Ascending aorta (tissue), 2 donors: ENCODE results near the gene SH2D6. TPM values are rescaled to one million over a fixed set of nuclear protein-coding genes. Genes with fewer than 3 reads are reported as not detected.
"Not testable (repeated sequence)": the region's sequence is repeated elsewhere in the genome, so short reads cannot be mapped to it uniquely, and the experiment has no call there.

ENCODE experiments used
- DNase-seq, 2 donors: peaks; one replicate each; pipeline ENCODE4 v3.0.0-alpha.2; 2019; ENCODE audit warnings: low spot score in 2 of 2
- H3K27ac ChIP-seq, 2 donors: fragments of 200-600 bp; sonication (generic); one replicate each; pipeline ENCODE4 v1.5.1; 2016 to 2017; ENCODE audit warnings: mild to moderate bottlenecking in 1 of 2
- H3K27me3 ChIP-seq: fragments of 200-600 bp; sonication (generic); one replicate; pipeline ENCODE4 v1.5.1; 2017
- H3K36me3 ChIP-seq, 2 donors: fragments of 200-600 bp; sonication (generic); one replicate each; pipeline ENCODE4 v1.5.1; 2016
- H3K4me1 ChIP-seq, 2 donors: fragments of 200-600 bp; sonication (generic); one replicate each; pipeline ENCODE4 v1.5.1; 2016 to 2017; ENCODE audit warnings: mild to moderate bottlenecking in 1 of 2
- H3K4me3 ChIP-seq, 2 donors: fragments of 200-600 bp; sonication (generic); one replicate each; pipeline ENCODE4 v1.5.1; 2016 to 2017; ENCODE audit warnings: mild to moderate bottlenecking in 1 of 2
- H3K9me3 ChIP-seq, 2 donors: fragments of 200-600 bp; sonication (generic); one replicate each; pipeline ENCODE4 v1.5.1; 2016
- CTCF ChIP-seq, 3 experiments: fragments of 200-600 bp in 2 of 3; fragments of 450-650 bp in 1 of 3; sonication (generic) in 2 of 3; IDR thresholded peaks; one replicate each; pipeline ENCODE4 v1.5.1; 2016 to 2019; ENCODE audit warnings: antibody characterized with exemption in 3 of 3, mild to moderate bottlenecking in 1 of 3, moderate library complexity in 1 of 3
- intact Hi-C: fragments of 100-400 bp; cut with DNase I; formaldehyde crosslinking; loops from one replicate; pipeline ENCODE4 v1.15.1; 2023
- total RNA-seq: library from RNA; depleted of rRNA; stranded (reverse); fragments of >200 nt; gene quantifications from one replicate; pipeline ENCODE4 v1.1.0, GENCODE V29; 2016

The SH2D6 gene
- total RNA-seq, 1 donor from 2014 or later: not detected

- Histone ChIP-seq H3K4me3 (no peak overlapping the region), H3K27ac (no peak overlapping the region), H3K9me3 (no peaks in the 10 kb centered on the region), H3K36me3 (no peaks in the 10 kb centered on the region), H3K27me3 (no peaks in the 10 kb centered on the region), H3K4me1 (peaks cover 0 to 5% of the 10 kb centered on the region in 2 donors)
- no peak for TF ChIP-seq CTCF (IDR thresholded peaks at IDR 0.05)
- intact Hi-C loops: no loop called here
- DNase-seq: no peak
These were observed 53.7 kb downstream of the SH2D6 start for GRCh38 chr2:85472261-85472660.

- no peaks in the 10 kb centered on the region for H3K9me3 ChIP-seq
- H3K36me3 ChIP-seq: no peaks in the 10 kb centered on the region
- peaks cover 0 to 5% of the 10 kb centered on the region in 2 donors for H3K4me1 ChIP-seq
- intact Hi-C loops: no loop called here
- no peak overlapping the region for H3K27ac ChIP-seq
- DNase-seq: no peak
- H3K4me3 ChIP-seq: no peak overlapping the region
- no peaks in the 10 kb centered on the region for H3K27me3 ChIP-seq
- no peak for TF ChIP-seq CTCF (IDR thresholded peaks at IDR 0.05)
These were observed 57.4 kb downstream of the SH2D6 start for GRCh38 chr2:85475799-85476490.

- TF ChIP-seq CTCF (IDR thresholded peaks at IDR 0.05): no peak
- Histone ChIP-seq H3K27me3 (no peaks in the 10 kb centered on the region), H3K36me3 (no peaks in the 10 kb centered on the region), H3K27ac (no peak overlapping the region), H3K4me1 (no peaks in the 10 kb centered on the region), H3K4me3 (no peak overlapping the region), H3K9me3 (no peaks in the 10 kb centered on the region)
- DNase-seq: no peak
- intact Hi-C loops: no loop called here
These were observed 58.1 kb downstream of the SH2D6 start for GRCh38 chr2:85476624-85477023.

GRCh38 chr2:85477884-85478283, 59.4 kb downstream of the SH2D6 start:
- Histone ChIP-seq H3K27me3 (no peaks in the 10 kb centered on the region), H3K9me3 (no peaks in the 10 kb centered on the region), H3K27ac (no peak overlapping the region), H3K36me3 (no peaks in the 10 kb centered on the region), H3K4me3 (no peak overlapping the region), H3K4me1 (no peaks in the 10 kb centered on the region)
- intact Hi-C loops: no loop called here
- TF ChIP-seq CTCF (IDR thresholded peaks at IDR 0.05): no peak
- no peak for DNase-seq

GRCh38 chr2:85481818-85482777, 63.6 kb downstream of the SH2D6 start:
- no peak overlapping the region for H3K27ac ChIP-seq
- H3K27me3 ChIP-seq: no peaks in the 10 kb centered on the region
- no peak for DNase-seq
- no peaks in the 10 kb centered on the region for H3K4me1 ChIP-seq
- H3K4me3 ChIP-seq: no peak overlapping the region
- intact Hi-C loops: no loop called here
- no peak for TF ChIP-seq CTCF (IDR thresholded peaks at IDR 0.05)
- H3K9me3 ChIP-seq: no peaks in the 10 kb centered on the region
- H3K36me3 ChIP-seq: no peaks in the 10 kb centered on the region

- intact Hi-C loops, H3K4me1 ChIP-seq, H3K36me3 ChIP-seq, H3K27ac ChIP-seq, H3K4me3 ChIP-seq, H3K9me3 ChIP-seq, H3K27me3 ChIP-seq, DNase-seq: not testable (repeated sequence)
These were observed 66.1 kb downstream of the SH2D6 start for GRCh38 chr2:85484615-85485014.
